CD14-positive monocyte (primary cell): Measurements from ENCODE around the gene FBXW12. TPM values are rescaled to one million over a fixed set of nuclear protein-coding genes. Genes with fewer than 3 reads are reported as not detected.

Source experiments
- DNase-seq, 3 donors: peaks; one replicate each; pipeline ENCODE4 v3.0.0-alpha.2; 2011 to 2022
- H2AFZ ChIP-seq: 2 replicates; pipeline ENCODE4 v1.6.0; 2012; ENCODE audit warnings: mild to moderate bottlenecking, low read depth, low read length, inconsistent platforms; ENCODE audit not compliant: insufficient read depth, poor library complexity, severe bottlenecking
- H3K27ac ChIP-seq, 2 donors: 1 replicate in 1 of 2; 2 replicates in 1 of 2; pipeline ENCODE4 v1.5.1; 2012 to 2013; ENCODE audit warnings: low read length in 2 of 2, control low read depth in 1 of 2, inconsistent platforms in 1 of 2, low read depth in 1 of 2, mild to moderate bottlenecking in 1 of 2
- H3K27me3 ChIP-seq, 2 donors: one replicate each; pipeline versions ENCODE4 v1.6.0 to v1.6.1; 2011 to 2013; ENCODE audit warnings: low read length in 2 of 2; ENCODE audit not compliant: control insufficient read depth in 2 of 2, insufficient read depth in 2 of 2
- H3K36me3 ChIP-seq, 2 donors: replicated peaks in 1 of 2; 1 replicate in 1 of 2; 2 replicates in 1 of 2; pipeline versions ENCODE4 v1.5.1 to v1.6.1; 2012 to 2013; ENCODE audit warnings: low read length in 2 of 2, control low read depth in 1 of 2, inconsistent platforms in 1 of 2, mild to moderate bottlenecking in 1 of 2; ENCODE audit not compliant: insufficient read depth in 2 of 2, control insufficient read depth in 1 of 2
- H3K4me1 ChIP-seq, 2 donors: 1 replicate in 1 of 2; 2 replicates in 1 of 2; pipeline versions ENCODE4 v1.5.1 to v1.6.1; 2012 to 2013; ENCODE audit warnings: low read length in 2 of 2, control low read depth in 1 of 2, inconsistent platforms in 1 of 2, mild to moderate bottlenecking in 1 of 2, moderate library complexity in 1 of 2; ENCODE audit not compliant: insufficient read depth in 2 of 2, control insufficient read depth in 1 of 2
- H3K4me2 ChIP-seq: replicated peaks from 2 replicates; pipeline ENCODE3; 2012; ENCODE audit warnings: low read length, moderate library complexity, mild to moderate bottlenecking; ENCODE audit not compliant: poor library complexity, severe bottlenecking; ENCODE audit errors: extremely low read depth
- H3K4me3 ChIP-seq, 3 experiments: fragments of 200-600 bp in 1 of 3; sonication (generic) in 1 of 3; replicated peaks in 1 of 3; 1 replicate in 2 of 3; 2 replicates in 1 of 3; pipeline ENCODE4 v1.5.1; 2011 to 2013; ENCODE audit warnings: low read length in 3 of 3, mild to moderate bottlenecking in 3 of 3, control low read depth in 2 of 3, low read depth in 2 of 3, inconsistent platforms in 1 of 3, moderate library complexity in 1 of 3
- H3K79me2 ChIP-seq: 2 replicates; pipeline ENCODE4 v1.6.0; 2012; ENCODE audit warnings: mild to moderate bottlenecking, control low read depth, inconsistent platforms, low read length, moderate library complexity; ENCODE audit not compliant: insufficient read depth
- H3K9ac ChIP-seq: 2 replicates; pipeline ENCODE4 v1.6.0; 2017; ENCODE audit warnings: low read length, mild to moderate bottlenecking; ENCODE audit not compliant: insufficient read depth, poor library complexity, severe bottlenecking
- H3K9me3 ChIP-seq, 2 donors: replicated peaks in 1 of 2; 1 replicate in 1 of 2; 2 replicates in 1 of 2; pipeline versions ENCODE4 v1.5.1 to v1.6.1; 2012 to 2013; ENCODE audit warnings: low read length in 2 of 2, control low read depth in 1 of 2; ENCODE audit not compliant: control insufficient read depth in 1 of 2, insufficient read depth in 1 of 2
- H4K20me1 ChIP-seq: 2 replicates; pipeline ENCODE4 v1.6.0; 2012; ENCODE audit warnings: mild to moderate bottlenecking, low read length, control low read depth, moderate library complexity; ENCODE audit not compliant: insufficient read depth
- H3K27ac Mint-ChIP-seq, 7 donors: one replicate each; pipeline ENCODE4 v1.8.0; 2020; ENCODE audit warnings: mild to moderate bottlenecking in 7 of 7, mixed read lengths in 7 of 7, moderate library complexity in 6 of 7, inconsistent platforms in 2 of 7
- H3K27me3 Mint-ChIP-seq, 3 donors: one replicate each; pipeline ENCODE4 v1.8.0; 2021 to 2022; ENCODE audit warnings: low read depth in 3 of 3, mild to moderate bottlenecking in 3 of 3, mixed read lengths in 3 of 3, moderate library complexity in 3 of 3, inconsistent platforms in 1 of 3
- H3K36me3 Mint-ChIP-seq, 2 donors: one replicate each; pipeline ENCODE4 v1.8.0; 2020; ENCODE audit warnings: mixed read lengths in 2 of 2, inconsistent platforms in 1 of 2, mild to moderate bottlenecking in 1 of 2
- H3K4me1 Mint-ChIP-seq: one replicate; pipeline ENCODE4 v1.8.0; 2020; ENCODE audit warnings: mild to moderate bottlenecking, mixed read lengths
- H3K4me3 Mint-ChIP-seq, 2 donors: one replicate each; pipeline ENCODE4 v1.8.0; 2020; ENCODE audit warnings: mild to moderate bottlenecking in 2 of 2, mixed read lengths in 2 of 2, moderate library complexity in 1 of 2
- H3K9me3 Mint-ChIP-seq, 7 donors: one replicate each; pipeline ENCODE4 v1.8.0; 2020 to 2022; ENCODE audit warnings: mixed read lengths in 7 of 7, mild to moderate bottlenecking in 6 of 7, moderate library complexity in 6 of 7, inconsistent platforms in 2 of 7
- CTCF ChIP-seq: fragments of 200-600 bp; IDR thresholded peaks from one replicate; pipeline ENCODE4 v1.8.0; 2022; ENCODE audit warnings: antibody characterized with exemption, mild to moderate bottlenecking
- WGBS: methylation state at CpG from one replicate; pipeline ENCODE4 v1.1.5; 2013; ENCODE audit warnings: missing lambda C conversion rate; ENCODE audit not compliant: insufficient coverage; 5-methylcytosine and 5-hydroxymethylcytosine counted together
- intact Hi-C, 2 donors: fragments of 100-400 bp; cut with micrococcal nuclease; formaldehyde crosslinking; loops; one replicate each; pipeline versions ENCODE4 v1.15.0 to v1.15.1; 2023
- polyA plus RNA-seq, 3 donors: library from polyadenylated mRNA; depleted of rRNA in 1 of 3; unstranded in 2 of 3; stranded (reverse) in 1 of 3; fragments of 300-500 nt in 2 of 3; fragments of >200 nt in 1 of 3; fragmentation: Illumina TruSeq in 2 of 3; gene quantifications; 1 replicate in 2 of 3; 2 replicates in 1 of 3; pipeline ENCODE4 v1.2.3, GENCODE V29; 2012 to 2021

The FBXW12 gene
- polyA plus RNA-seq, 3 donors = not detected

GRCh38 chr3:48344867-48345507 is 27.0 kb upstream of the FBXW12 start:
- H3K27ac ChIP-seq = no peak overlapping the region
- no peaks in the 10 kb centered on the region for H3K4me1 ChIP-seq

DNA sequence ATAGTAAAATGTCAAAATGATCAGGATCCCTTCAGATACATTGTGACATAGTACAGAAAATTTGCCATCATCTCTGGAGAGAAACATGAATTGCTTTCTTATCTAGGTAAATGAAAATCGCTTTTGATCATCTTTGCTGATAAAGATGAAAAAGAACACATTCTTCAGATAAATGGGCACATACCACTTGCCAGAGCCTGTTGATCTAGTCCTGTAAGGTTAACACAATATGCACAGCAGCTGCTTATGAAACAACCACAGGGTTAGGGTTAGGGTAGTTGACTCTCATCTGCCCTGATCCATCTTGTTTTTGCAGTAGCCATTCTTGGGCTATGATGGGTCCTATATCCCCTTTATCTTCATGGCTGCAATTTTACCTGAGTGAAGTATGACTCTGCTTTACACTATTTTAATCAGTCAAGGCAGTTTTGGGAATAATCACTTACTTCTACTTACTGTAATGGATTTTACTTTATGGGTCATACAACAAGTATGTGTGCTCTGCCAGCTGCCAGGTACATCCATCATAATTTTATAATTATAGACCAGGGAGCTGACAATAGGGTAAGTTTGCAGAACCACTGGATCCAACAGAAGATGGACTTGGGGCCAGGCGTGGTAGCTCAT is 26.0 kb upstream of the FBXW12 start:
- Histone ChIP-seq H2AFZ (no peak overlapping the region), H3K9ac (no peak overlapping the region), H3K27ac (no peak overlapping the region), H3K79me2 (no peaks in the 10 kb centered on the region), H3K9me3 (no peaks in the 10 kb centered on the region), H3K4me2 (no peak overlapping the region), H3K36me3 (no peaks in the 10 kb centered on the region), H3K4me1 (no peaks in the 10 kb centered on the region), H3K27me3 (no peaks in the 10 kb centered on the region), H3K4me3 (no peak overlapping the region), H4K20me1 (no peaks in the 10 kb centered on the region)
- no peak overlapping the region for H3K4me3 Mint-ChIP-seq
- no peaks in the 10 kb centered on the region for H3K36me3 Mint-ChIP-seq
- no peaks in the 10 kb centered on the region for H3K9me3 Mint-ChIP-seq
- 100% methylated on average over 1 of the region's 2 CpGs for WGBS
- intact Hi-C loops = no loop called here
- H3K27ac Mint-ChIP-seq = no peak overlapping the region
- peaks cover 11% of the 10 kb centered on the region for H3K4me1 Mint-ChIP-seq
- no peak for DNase-seq
- no peaks in the 10 kb centered on the region for H3K27me3 Mint-ChIP-seq
- TF ChIP-seq CTCF = no peak

More at GRCh38 chr3:48344867-48345507, 27.0 kb upstream of the FBXW12 start:
- H3K4me2 ChIP-seq = no peak overlapping the region
- H3K36me3 ChIP-seq = no peaks in the 10 kb centered on the region
- H3K27ac Mint-ChIP-seq = no peak overlapping the region
- no peaks in the 10 kb centered on the region for H3K9me3 Mint-ChIP-seq
- no peaks in the 10 kb centered on the region for H4K20me1 ChIP-seq
- H3K9ac ChIP-seq = no peak overlapping the region
- H3K4me1 Mint-ChIP-seq = peaks cover 11% of the 10 kb centered on the region
- no peak overlapping the region for H3K4me3 Mint-ChIP-seq
- WGBS = no CpG with 5 or more reads among the region's 1 CpG
- no peak overlapping the region for H2AFZ ChIP-seq
- H3K4me3 ChIP-seq = no peak overlapping the region
- no peak for TF ChIP-seq CTCF
- no peaks in the 10 kb centered on the region for H3K27me3 ChIP-seq
- H3K79me2 ChIP-seq = no peaks in the 10 kb centered on the region
- no peaks in the 10 kb centered on the region for H3K9me3 ChIP-seq
- DNase-seq = no peak
- no peaks in the 10 kb centered on the region for H3K36me3 Mint-ChIP-seq
- intact Hi-C loops = no loop called here
- no peaks in the 10 kb centered on the region for H3K27me3 Mint-ChIP-seq
